ENCODE data around the gene STRN4.
"Not testable (repeated sequence)": the region's sequence is repeated elsewhere in the genome, so short reads cannot be mapped to it uniquely, and the experiment has no call there.

STRN4 gene

GRCh38 chr19:46784262-46785053 is 38.2 kb upstream of the STRN4 start:
- TF ChIP-seq POLR2A (IDR thresholded peaks at IDR 0.05; ENCODE audit: low read depth, low read length): no peak
- DNase-seq (ENCODE audit: insufficient read length, low spot score): peak; percentile 77
- peak; percentile 50 for FAIRE-seq

- no peak for DNase-seq (ENCODE audit: insufficient read length, low spot score)
- FAIRE-seq: no peak
- no peak for TF ChIP-seq POLR2A (IDR thresholded peaks at IDR 0.05; ENCODE audit: low read depth, low read length)
Measured at GRCh38 chr19:46783670-46784069, 37.4 kb upstream of the STRN4 start.

GRCh38 chr19:46782355-46783019 is 36.2 kb upstream of the STRN4 start:
- TF ChIP-seq POLR2A (IDR thresholded peaks at IDR 0.05; ENCODE audit: low read depth, low read length): no peak
- no peak for FAIRE-seq
- no peak for DNase-seq (ENCODE audit: insufficient read length, low spot score)

- not testable (repeated sequence) for FAIRE-seq; DNase-seq (ENCODE audit: insufficient read length, low spot score)
Measured at GRCh38 chr19:46777956-46778645, 31.9 kb upstream of the STRN4 start.

- FAIRE-seq: no peak
- no peak for DNase-seq (ENCODE audit: insufficient read length, low spot score)
- TF ChIP-seq POLR2A (IDR thresholded peaks at IDR 0.05; ENCODE audit: low read depth, low read length): no peak
Measured at GRCh38 chr19:46776927-46777911, 31.0 kb upstream of the STRN4 start.

GRCh38 chr19:46775642-46776258 is 29.5 kb upstream of the STRN4 start:
- FAIRE-seq (no peak), DNase-seq (ENCODE audit: insufficient read length, low spot score) (no peak)
- no peak for TF ChIP-seq POLR2A (IDR thresholded peaks at IDR 0.05; ENCODE audit: low read depth, low read length)

GRCh38 chr19:46773018-46773399 is 26.8 kb upstream of the STRN4 start:
- DNase-seq (ENCODE audit: insufficient read length, low spot score) (no peak), FAIRE-seq (no peak)
- TF ChIP-seq POLR2A (IDR thresholded peaks at IDR 0.05; ENCODE audit: low read depth, low read length): no peak

- no peak for DNase-seq (ENCODE audit: insufficient read length, low spot score)
- no peak for FAIRE-seq
- TF ChIP-seq POLR2A (IDR thresholded peaks at IDR 0.05; ENCODE audit: low read depth, low read length): no peak
Measured at GRCh38 chr19:46772170-46773017, 26.1 kb upstream of the STRN4 start.

GRCh38 chr19:46768746-46769145 is 22.5 kb upstream of the STRN4 start:
- not testable (repeated sequence) for DNase-seq (ENCODE audit: insufficient read length, low spot score); FAIRE-seq

GRCh38 chr19:46766569-46767317 is 20.5 kb upstream of the STRN4 start:
- DNase-seq (ENCODE audit: insufficient read length, low spot score) (no peak), FAIRE-seq (no peak)
- TF ChIP-seq POLR2A (IDR thresholded peaks at IDR 0.05; ENCODE audit: low read depth, low read length): no peak

- DNase-seq (ENCODE audit: insufficient read length, low spot score) (no peak), FAIRE-seq (no peak)
- no peak for TF ChIP-seq POLR2A (IDR thresholded peaks at IDR 0.05; ENCODE audit: low read depth, low read length)
Measured at GRCh38 chr19:46764817-46765291, 18.6 kb upstream of the STRN4 start.

Data from H54 (cell line).